ENCODE measurements around the gene GP9. TPM values are rescaled to one million over a fixed set of nuclear protein-coding genes. Genes with fewer than 3 reads are reported as not detected.

Gene GP9
- total RNA-seq, 1 experiment from 2014 or later = not detected

GRCh38 chr3:129045675-129046036 lies 14.9 kb upstream of the GP9 start:
- Histone ChIP-seq H3K4me2 (ENCODE audit: insufficient read depth, insufficient read length, low read length) (no peak overlapping the region), H2BK15ac (ENCODE audit: low read depth, low read length) (no peak overlapping the region), H3K27me3 (ENCODE audit: insufficient read depth, low read length) (no peaks in the 10 kb centered on the region), H3K14ac (ENCODE audit: insufficient read depth, low read length) (no peak overlapping the region), H3K4ac (ENCODE audit: low read depth, low read length) (no peak overlapping the region), H2BK120ac (ENCODE audit: low read depth, low read length, poor library complexity, severe bottlenecking) (no peak overlapping the region), H2BK5ac (ENCODE audit: insufficient read length, low read length) (no peak overlapping the region), H2AFZ (ENCODE audit: low read length) (no peak overlapping the region), H2BK12ac (ENCODE audit: insufficient read length, low read depth, low read length) (no peak overlapping the region), H4K5ac (ENCODE audit: insufficient read length, low read depth, low read length) (no peak overlapping the region), H3K23me2 (ENCODE audit: insufficient read length, low read depth, low read length, poor library complexity, severe bottlenecking) (no peaks in the 10 kb centered on the region), H3K56ac (ENCODE audit: insufficient read length, low read depth, low read length) (no peak overlapping the region), H3T11ph (ENCODE audit: low read length) (no peak overlapping the region), H2BK20ac (ENCODE audit: low read depth, low read length, poor library complexity, severe bottlenecking) (no peak overlapping the region), H2AK5ac (ENCODE audit: insufficient read length, low read length) (no peak overlapping the region), H4K91ac (ENCODE audit: insufficient read length, low read depth, low read length) (no peak overlapping the region), H3K4me1 (ENCODE audit: insufficient read depth, low read length) (no peaks in the 10 kb centered on the region; the same call in 1 of the 2 replicates), H3K27ac (ENCODE audit: insufficient read length, low read depth, low read length) (no peak overlapping the region), H4K8ac (replicated peaks; ENCODE audit: insufficient read length, low read depth, low read length) (no peak overlapping the region), H3K9ac (ENCODE audit: extremely low read depth, insufficient read length, low read length) (no peak overlapping the region), H3K79me1 (ENCODE audit: insufficient read depth, low read depth, low read length, poor library complexity, severe bottlenecking) (no peaks in the 10 kb centered on the region), H3K18ac (ENCODE audit: insufficient read length, low read depth, low read length) (no peak overlapping the region), H3K9me3 (ENCODE audit: control insufficient read depth, low read depth, low read length) (no peaks in the 10 kb centered on the region), H3K79me2 (ENCODE audit: insufficient read depth, low read length) (no peaks in the 10 kb centered on the region), H3K23ac (ENCODE audit: insufficient read length, low read depth, low read length) (no peak overlapping the region), H4K20me1 (ENCODE audit: control insufficient read depth, insufficient read depth, insufficient read length) (no peaks in the 10 kb centered on the region)
- H3K27me3 Mint-ChIP-seq (ENCODE audit: low read depth) = peaks cover 2% of the 10 kb centered on the region; the same call in 1 of the 2 replicates
- no peak overlapping the region for H3K27ac Mint-ChIP-seq
- peaks cover 10 to 19% of the 10 kb centered on the region in 2 experiments; a peak in 4 of 5 replicates for H3K9me3 Mint-ChIP-seq
- DNase-seq = peak; percentile 58
- no peak for TF ChIP-seq CTCF (conservative IDR thresholded peaks at IDR 0.05)
- WGBS (ENCODE audit: extremely low coverage, insufficient read length, low lambda C conversion rate) = no CpG with 5 or more reads among the region's 43 CpGs
- H3K4me1 Mint-ChIP-seq = peaks cover 0 to 15% of the 10 kb centered on the region in 2 experiments; a peak in 2 of 4 replicates
- no peak overlapping the region for H3K4me3 Mint-ChIP-seq
- H3K36me3 Mint-ChIP-seq (ENCODE audit: insufficient read depth in 1 of 3, low read depth in 3 of 3) = peaks cover 0 to 6% (median 0%) of the 10 kb centered on the region in 3 experiments; a peak in 2 of 7 replicates

Measured in H9 (cell line).